B cell (primary cell): ENCODE data around the gene CELA1. TPM values are rescaled to one million over a fixed set of nuclear protein-coding genes. Genes with fewer than 3 reads are reported as not detected.

Experiments used
- ATAC-seq: fragments of 200-7000 bp; cut with Tn5 transposase; one replicate; pipeline ENCODE4 v1.10.0; 2021; ENCODE audit warnings: low read depth, mild to moderate bottlenecking, moderate number of reproducible peaks, moderate library complexity
- CTCF ChIA-PET: fragments of 350-600 bp; sonication (Branson Sonifier 250); formaldehyde crosslinking; loops from one replicate; lab custom pipeline; 2021; ENCODE audit warnings: antibody characterized with exemption, inconsistent platforms; lab: Charles Lee
- POLR2A ChIA-PET: fragments of 350-600 bp; sonication (Branson Sonifier 250); formaldehyde crosslinking; loops from one replicate; lab custom pipeline; 2021; ENCODE audit warnings: antibody characterized with exemption; lab: Charles Lee
- DNase-seq: peaks from one replicate; pipeline ENCODE4 v3.0.0; 2013
- H2AFZ ChIP-seq: 2 replicates; pipeline ENCODE4 v1.6.1; 2012; ENCODE audit warnings: mild to moderate bottlenecking, low read depth, low read length; ENCODE audit not compliant: insufficient read depth, poor library complexity, severe bottlenecking
- H3K27ac ChIP-seq, 2 donors: 1 replicate in 1 of 2; 2 replicates in 1 of 2; pipeline ENCODE4 v1.5.1; 2012 to 2013; ENCODE audit warnings: low read length in 2 of 2, mild to moderate bottlenecking in 2 of 2, moderate library complexity in 1 of 2
- H3K27me3 ChIP-seq, 4 experiments: fragments of 200-600 bp in 1 of 4; sonication (generic) in 1 of 4; replicated peaks in 1 of 4; 1 replicate in 2 of 4; 2 replicates in 2 of 4; pipeline versions ENCODE4 v1.6.1 to v1.7.0; 2013 to 2016; ENCODE audit warnings: low read length in 3 of 4, mild to moderate bottlenecking in 2 of 4, mixed read lengths in 1 of 4, moderate library complexity in 1 of 4; ENCODE audit not compliant: insufficient read depth in 4 of 4, control insufficient read depth in 3 of 4; ENCODE audit errors: control extremely low read depth in 1 of 4
- H3K36me3 ChIP-seq, 2 experiments: replicated peaks in 1 of 2; 1 replicate in 1 of 2; 2 replicates in 1 of 2; pipeline versions ENCODE4 v1.6.1 to v1.7.1; 2013; ENCODE audit warnings: low read length in 1 of 2; ENCODE audit not compliant: insufficient read depth in 2 of 2, control insufficient read depth in 1 of 2; ENCODE audit errors: control extremely low read depth in 1 of 2, extremely low read depth in 1 of 2
- H3K4me1 ChIP-seq, 2 donors: fragments of 200-600 bp in 1 of 2; sonication (generic) in 1 of 2; 1 replicate in 1 of 2; 2 replicates in 1 of 2; pipeline versions ENCODE4 v1.5.1 to v1.6.1; 2013 to 2017; ENCODE audit warnings: low read length in 2 of 2; ENCODE audit not compliant: control insufficient read depth in 2 of 2, insufficient read depth in 2 of 2
- H3K4me2 ChIP-seq: replicated peaks from 2 replicates; pipeline ENCODE3; 2012; ENCODE audit warnings: mild to moderate bottlenecking, low read depth, low read length; ENCODE audit not compliant: poor library complexity, severe bottlenecking
- H3K4me3 ChIP-seq, 5 experiments: fragments of 200-600 bp in 1 of 5; sonication (generic) in 1 of 5; 1 replicate in 3 of 5; 2 replicates in 2 of 5; pipeline versions ENCODE4 v1.5.1 to v1.7.0; 2011 to 2016; ENCODE audit warnings: low read length in 4 of 5, mild to moderate bottlenecking in 4 of 5, low read depth in 2 of 5, control low read depth in 1 of 5, moderate library complexity in 1 of 5; ENCODE audit not compliant: insufficient read depth in 1 of 5; ENCODE audit errors: control extremely low read depth in 1 of 5, extremely low read depth in 1 of 5
- H3K79me2 ChIP-seq: fragments of 200-600 bp; sonication (generic); one replicate; pipeline ENCODE4 v1.6.0; 2016; ENCODE audit warnings: low read length; ENCODE audit not compliant: control insufficient read depth, insufficient read depth
- H3K9ac ChIP-seq: fragments of 200-600 bp; sonication (generic); 2 replicates; pipeline ENCODE4 v1.6.1; 2017; ENCODE audit warnings: mild to moderate bottlenecking, low read length, moderate library complexity
- H3K9me3 ChIP-seq, 3 donors: one replicate each; pipeline versions ENCODE4 v1.6.1 to v1.7.1; 2013; ENCODE audit warnings: low read length in 2 of 3; ENCODE audit not compliant: control insufficient read depth in 2 of 3, insufficient read depth in 1 of 3; ENCODE audit errors: control extremely low read depth in 1 of 3
- H4K20me1 ChIP-seq: 2 replicates; pipeline ENCODE4 v1.6.0; 2012; ENCODE audit warnings: mild to moderate bottlenecking, low read length; ENCODE audit not compliant: insufficient read depth, control insufficient read depth, poor library complexity, severe bottlenecking
- H3K27ac Mint-ChIP-seq: one replicate; pipeline ENCODE4 v1.8.0; 2021; ENCODE audit warnings: mixed read lengths
- H3K27me3 Mint-ChIP-seq: one replicate; pipeline ENCODE4 v1.8.0; 2021; ENCODE audit warnings: mixed read lengths
- H3K4me1 Mint-ChIP-seq: one replicate; pipeline ENCODE4 v1.8.0; 2021; ENCODE audit warnings: mixed read lengths
- H3K4me3 Mint-ChIP-seq: one replicate; pipeline ENCODE4 v1.8.0; 2021; ENCODE audit warnings: mixed read lengths
- H3K9me3 Mint-ChIP-seq: one replicate; pipeline ENCODE4 v1.8.0; 2022; ENCODE audit warnings: mixed read lengths; ENCODE audit not compliant: insufficient read depth
- CTCF ChIP-seq: fragments of 200-600 bp; IDR thresholded peaks from one replicate; pipeline ENCODE4 v1.8.0; 2022; ENCODE audit warnings: antibody characterized with exemption, mild to moderate bottlenecking
- EZH2 ChIP-seq: IDR thresholded peaks from 2 replicates; pipeline ENCODE4 v1.6.1; 2012; ENCODE audit warnings: borderline replicate concordance, low read depth, mild to moderate bottlenecking, moderate library complexity, low read length; ENCODE audit not compliant: insufficient read depth, poor library complexity, severe bottlenecking
- WGBS: methylation state at CpG from one replicate; pipeline ENCODE4 v1.1.5; 2013; ENCODE audit warnings: missing lambda C conversion rate; ENCODE audit not compliant: insufficient coverage; 5-methylcytosine and 5-hydroxymethylcytosine counted together
- intact Hi-C: fragments of 100-400 bp; cut with micrococcal nuclease; formaldehyde crosslinking; loops from one replicate; pipeline ENCODE4 v1.10.0; 2022
- polyA plus RNA-seq: library from polyadenylated mRNA; depleted of rRNA; stranded (reverse); fragments of >200 nt; gene quantifications from 2 replicates; pipeline ENCODE4 v1.2.3, GENCODE V29; 2012
- total RNA-seq, 2 donors: library from RNA; stranded (reverse); fragments of 120-200 nt in 1 of 2; gene quantifications; 1 replicate in 1 of 2; 2 replicates in 1 of 2; pipeline versions ENCODE4 v1.2.3 to v1.2.4, GENCODE V29; 2013 to 2022

The CELA1 gene
- total and polyA plus RNA-seq, 2 donors (not counting 1 experiment from before 2014, with no cell fraction given), result not detected

GRCh38 chr12:51322452-51322851 is 24.0 kb downstream of the CELA1 start:
- Mint-ChIP-seq H3K9me3 (no peaks in the 10 kb centered on the region), H3K27me3 (no peaks in the 10 kb centered on the region), H3K27ac (peak overlapping the region; percentile 99), H3K4me3 (peak overlapping the region; percentile 95), H3K4me1 (peaks cover 92% of the 10 kb centered on the region)
- Histone ChIP-seq H3K79me2 (peaks cover 59% of the 10 kb centered on the region), H3K27me3 (no peaks in the 10 kb centered on the region), H3K36me3 (peaks cover 0 to 13% of the 10 kb centered on the region in 2 experiments), H3K4me2 (peak overlapping the region; percentile 96), H3K9me3 (peaks cover 0 to 9% (median 0%) of the 10 kb centered on the region in 3 donors), H4K20me1 (no peaks in the 10 kb centered on the region), H3K4me1 (peaks cover 84 to 92% of the 10 kb centered on the region in 2 donors), H3K4me3 (peak overlapping the region; percentile 62 to 92 (median 81)), H3K27ac (peak overlapping the region; percentile 88 to 93), H2AFZ (peak overlapping the region; percentile 36), H3K9ac (peak overlapping the region; percentile 91)
- intact Hi-C loops, result loop anchor here (2.0 to 10.0 kb wide), 5 partner anchors 52 to 558 kb away; partner anchors contain the start of genes ATF1, DAZAP2, LETMD1 and SMAGP
- no peak for TF ChIP-seq CTCF
- no peak for TF ChIP-seq EZH2
- POLR2A ChIA-PET, result interaction anchor here (0.6 to 1.3 kb wide), 3 partner anchors 23 to 61 kb away, joined by 3 to 5 read pairs (median 3); no protein-coding TSS in a partner anchor
- WGBS, result no CpG with 5 or more reads among the region's 5 CpGs
- CTCF ChIA-PET, result interaction anchor here (0.7 to 11.9 kb wide), 6 partner anchors 15 to 104 kb away, joined by 3 to 148 read pairs (median 4); partner anchors contain the start of genes DAZAP2 and POU6F1
- no peak for ATAC-seq
- DNase-seq, result no peak

DNA sequence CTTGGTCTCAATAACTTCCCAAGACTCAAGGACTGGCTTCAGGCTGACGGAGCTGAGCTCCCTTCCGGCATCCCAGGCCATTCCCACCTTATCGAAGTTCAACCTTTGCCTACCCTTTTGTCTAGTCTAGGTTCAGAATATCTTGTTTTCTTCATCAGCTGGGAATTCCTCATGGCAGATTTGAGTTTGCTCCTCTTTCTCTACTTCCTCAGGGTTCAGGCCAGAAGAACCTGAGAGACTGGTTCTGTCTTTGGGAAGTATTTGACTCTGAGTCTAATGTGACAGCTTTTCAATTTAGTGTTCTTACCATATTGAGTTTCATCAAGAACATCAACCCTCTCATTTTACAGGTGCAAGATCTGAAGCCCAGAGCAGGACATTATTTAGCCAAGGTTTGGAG is 24.6 kb downstream of the CELA1 start:
- TF ChIP-seq EZH2 (no peak), CTCF (no peak)
- Histone ChIP-seq H3K79me2 (peaks cover 63% of the 10 kb centered on the region), H2AFZ (no peak overlapping the region), H3K4me3 (peak overlapping the region in 3 of 5 experiments; percentile 0 to 92 (median 26)), H3K9me3 (peaks cover 0 to 9% (median 0%) of the 10 kb centered on the region in 3 donors), H4K20me1 (no peaks in the 10 kb centered on the region), H3K27ac (peak overlapping the region in 1 of 2 donors; percentile 93), H3K27me3 (no peaks in the 10 kb centered on the region), H3K9ac (peak overlapping the region; percentile 13), H3K4me2 (peak overlapping the region; percentile 96), H3K4me1 (peaks cover 79 to 90% of the 10 kb centered on the region in 2 donors), H3K36me3 (peaks cover 0 to 13% of the 10 kb centered on the region in 2 experiments)
- DNase-seq (no peak), ATAC-seq (no peak)
- ChIA-PET POLR2A (interaction anchor here (0.6 to 1.3 kb wide), 2 partner anchors 51 to 104 kb away, joined by 3 to 8 read pairs; partner anchors contain the start of gene POU6F1), CTCF (interaction anchor here (1.0 to 11.9 kb wide), 2 partner anchors 17 to 61 kb away, joined by 3 to 148 read pairs; no protein-coding TSS in a partner anchor)
- Mint-ChIP-seq H3K9me3 (no peaks in the 10 kb centered on the region), H3K27ac (peak overlapping the region; percentile 99), H3K4me1 (peaks cover 91% of the 10 kb centered on the region), H3K27me3 (no peaks in the 10 kb centered on the region), H3K4me3 (peak overlapping the region; percentile 95)
- 83% methylated on average over 1 of the region's 3 CpGs for WGBS
- intact Hi-C loops, result loop anchor here (2.0 to 10.0 kb wide), 5 partner anchors 51 to 557 kb away; partner anchors contain the start of genes ATF1, DAZAP2, LETMD1 and SMAGP
